GM21723 (cell line): ENCODE results near the gene TSPYL2.

Source experiments
- ATAC-seq: cut with Tn5 transposase; IDR thresholded peaks from one replicate; pipeline ENCODE4 v1.9.1; 2021; ENCODE audit warnings: mild to moderate bottlenecking, moderate library complexity; ENCODE audit not compliant: unreplicated experiment

The TSPYL2 gene

GRCh38 chrX:53081925-53082772, at the start of gene TSPYL2:
Gene TSPYL2 (plus strand): TSS chrX:53082367. CDS start chrX:53082499, 132 bp downstream.
- ATAC-seq, result peak; percentile 93

GRCh38 chrX:53036149-53036548, 46.0 kb upstream of the TSPYL2 start:
- no peak for ATAC-seq

GRCh38 chrX:53039236-53039635, 42.9 kb upstream of the TSPYL2 start:
- no peak for ATAC-seq

- ATAC-seq, result no peak
Measured at GRCh38 chrX:53044995-53045394, 37.2 kb upstream of the TSPYL2 start.

- ATAC-seq, result no peak
Measured at GRCh38 chrX:53047228-53047627, 34.9 kb upstream of the TSPYL2 start.

- no peak for ATAC-seq
Measured at GRCh38 chrX:53048169-53049126, 33.7 kb upstream of the TSPYL2 start, which contains the start of gene GPR173. Gene GPR173 (plus strand): TSS chrX:53048789. CDS start chrX:53076622, 27,833 bp downstream.

- ATAC-seq, result no peak
Measured at GRCh38 chrX:53049127-53049517, 33.0 kb upstream of the TSPYL2 start.

- no peak for ATAC-seq
Measured at GRCh38 chrX:53050841-53051240, 31.3 kb upstream of the TSPYL2 start.

- ATAC-seq, result no peak
Measured at GRCh38 chrX:53055244-53055849, 26.8 kb upstream of the TSPYL2 start.

GRCh38 chrX:53056292-53056691, 25.9 kb upstream of the TSPYL2 start:
- no peak for ATAC-seq

- no peak for ATAC-seq
Measured at GRCh38 chrX:53065104-53065503, 17.1 kb upstream of the TSPYL2 start.

- ATAC-seq, result no peak
Measured at GRCh38 chrX:53071064-53071463, 11.1 kb upstream of the TSPYL2 start.

- peak; percentile 77 for ATAC-seq
Measured at GRCh38 chrX:53071604-53072417, 10.4 kb upstream of the TSPYL2 start.

GRCh38 chrX:53072418-53073114, 9.6 kb upstream of the TSPYL2 start:
- no peak for ATAC-seq

GRCh38 chrX:53073115-53073586, 9.0 kb upstream of the TSPYL2 start:
- ATAC-seq, result no peak

GRCh38 chrX:53075011-53075410, 7.2 kb upstream of the TSPYL2 start:
- ATAC-seq, result no peak

- no peak for ATAC-seq
Measured at GRCh38 chrX:53076671-53077070, 5.5 kb upstream of the TSPYL2 start.

- ATAC-seq, result no peak
Measured at GRCh38 chrX:53077207-53078197, 4.7 kb upstream of the TSPYL2 start.
